Loucy (cell line): ENCODE results near the gene ARL3.

Experiments used
- CTCF ChIP-seq: fragments of 200-600 bp; sonication (generic); conservative IDR thresholded peaks from 2 replicates; pipeline ENCODE4 v1.5.1; 2014; ENCODE audit warnings: mild to moderate bottlenecking, antibody characterized with exemption, low read length
- EZH2phosphoT487 ChIP-seq: fragments of 200-600 bp; IDR thresholded peaks from 2 replicates; pipeline ENCODE4 v1.6.1; 2018; ENCODE audit warnings: antibody characterized with exemption, mild to moderate bottlenecking, moderate library complexity, borderline replicate concordance

GRCh38 chr10:102641402-102641801 is 72.8 kb downstream of the ARL3 start:
- TF ChIP-seq CTCF (no peak), EZH2phosphoT487 (no peak)
